AG09309 (cell line): ENCODE measurements around the gene STK32B.

Experiments used
- DNase-seq: peaks from one replicate; pipeline ENCODE4 v3.0.0-alpha.2; 2010; ENCODE audit warnings: low read depth
- H3K4me3 ChIP-seq: 2 replicates; pipeline ENCODE4 v1.5.1; 2011; ENCODE audit warnings: mild to moderate bottlenecking, low read depth, low read length, moderate library complexity; ENCODE audit not compliant: control insufficient read depth
- CTCF ChIP-seq: IDR thresholded peaks from 2 replicates; pipeline ENCODE4 v1.5.1; 2011; ENCODE audit warnings: mild to moderate bottlenecking, low read depth, low read length, inconsistent platforms; ENCODE audit not compliant: insufficient read depth, control insufficient read depth; ENCODE audit errors: missing control alignments

The STK32B gene

GRCh38 chr4:5086535-5086934, 35.3 kb downstream of the STK32B start:
- TF ChIP-seq CTCF, result no peak
- no peak for DNase-seq

DNA sequence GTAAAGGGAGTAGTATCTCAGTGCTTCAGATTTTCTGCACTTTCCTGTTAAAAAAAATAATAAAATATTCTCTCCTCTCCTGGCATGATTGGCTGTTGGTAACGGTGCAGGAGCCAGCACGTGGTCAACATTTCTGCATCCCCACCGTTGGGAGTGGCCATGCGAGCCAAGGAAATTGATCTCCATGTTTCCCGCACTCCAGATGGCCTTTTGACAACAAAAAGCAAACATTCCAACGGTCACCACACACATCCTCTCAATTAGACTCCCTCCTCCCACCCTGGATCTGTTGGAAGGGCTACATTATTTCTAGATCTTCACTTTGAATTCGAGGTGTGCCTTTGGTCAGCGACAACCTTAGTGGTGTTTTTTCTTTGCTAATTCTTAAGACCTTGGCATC, 45.0 kb downstream of the STK32B start:
- no peak for TF ChIP-seq CTCF
- H3K4me3 ChIP-seq, result no peak overlapping the region
- DNase-seq, result no peak

More at GRCh38 chr4:5086535-5086934, 35.3 kb downstream of the STK32B start:
- no peak overlapping the region for H3K4me3 ChIP-seq

- H3K4me3 ChIP-seq, result no peak overlapping the region
- no peak for DNase-seq
- TF ChIP-seq CTCF, result no peak
These were observed 46.9 kb downstream of the STK32B start for GRCh38 chr4:5098176-5098575.

GRCh38 chr4:5100336-5100735, 49.1 kb downstream of the STK32B start:
- no peak for TF ChIP-seq CTCF
- no peak for DNase-seq
- no peak overlapping the region for H3K4me3 ChIP-seq

- DNase-seq, result no peak
- TF ChIP-seq CTCF, result no peak
- H3K4me3 ChIP-seq, result no peak overlapping the region
These were observed 49.7 kb downstream of the STK32B start for GRCh38 chr4:5100986-5101385.

- TF ChIP-seq CTCF, result no peak
- no peak overlapping the region for H3K4me3 ChIP-seq
- DNase-seq, result no peak
These were observed 50.3 kb downstream of the STK32B start for GRCh38 chr4:5101571-5101970.

DNA sequence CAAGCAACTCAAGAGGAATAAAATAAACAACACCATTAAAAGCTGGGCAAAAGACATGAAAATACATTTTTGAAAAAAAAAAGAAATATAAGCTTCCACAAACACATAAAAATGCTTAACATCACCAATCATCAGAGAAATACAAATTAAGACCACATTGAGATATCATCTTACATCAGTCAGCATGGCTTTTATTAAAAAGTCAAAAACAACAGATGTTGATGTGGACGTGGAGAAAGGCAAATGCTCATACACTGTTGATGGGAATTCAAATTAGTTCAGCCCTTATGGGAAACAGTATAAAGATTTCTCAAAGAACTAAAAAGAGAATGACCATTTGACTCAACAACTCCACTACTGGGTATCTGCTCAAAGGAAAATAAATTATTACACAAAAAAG, 59.6 kb downstream of the STK32B start:
- no peak for DNase-seq
- TF ChIP-seq CTCF, result no peak
- no peak overlapping the region for H3K4me3 ChIP-seq
